Measurements from ENCODE around the gene RUSC1.
"Not testable (repeated sequence)": the region's sequence is repeated elsewhere in the genome, so short reads cannot be mapped to it uniquely, and the experiment has no call there.

Gene RUSC1

GRCh38 chr1:155320661-155321617 lies at the start of gene RUSC1:
TSS of gene RUSC1 (plus strand) at chr1:155320894. CDS start at chr1:155321774, 880 bp downstream.
- DNase-seq (ENCODE audit: low spot score): peak; percentile 65

- no peak for DNase-seq (ENCODE audit: low spot score)
These were observed 48.0 kb upstream of the RUSC1 start for GRCh38 chr1:155272466-155273342.

GRCh38 chr1:155273343-155274245 lies 47.1 kb upstream of the RUSC1 start, which contains the start of gene CLK2:
TSS of gene CLK2 (minus strand) at chr1:155273504. CDS start at chr1:155270977, 2,527 bp downstream.
- peak; percentile 94 for DNase-seq (ENCODE audit: low spot score)

- DNase-seq (ENCODE audit: low spot score): peak; percentile 95
These were observed 43.4 kb upstream of the RUSC1 start, which contains the start of gene HCN3 for GRCh38 chr1:155277070-155277901. TSS of gene HCN3 (plus strand) at chr1:155277463. CDS start at chr1:155277591, 128 bp downstream.

GRCh38 chr1:155277902-155278688 lies 42.6 kb upstream of the RUSC1 start:
- peak; percentile 57 for DNase-seq (ENCODE audit: low spot score)

- no peak for DNase-seq (ENCODE audit: low spot score)
These were observed 42.0 kb upstream of the RUSC1 start for GRCh38 chr1:155278689-155279160.

GRCh38 chr1:155279268-155279667 lies 41.4 kb upstream of the RUSC1 start:
- no peak for DNase-seq (ENCODE audit: low spot score)

GRCh38 chr1:155282488-155283091 lies 38.1 kb upstream of the RUSC1 start:
- no peak for DNase-seq (ENCODE audit: low spot score)

GRCh38 chr1:155284476-155284875 lies 36.2 kb upstream of the RUSC1 start:
- DNase-seq (ENCODE audit: low spot score): no peak

- no peak for DNase-seq (ENCODE audit: low spot score)
These were observed 35.6 kb upstream of the RUSC1 start for GRCh38 chr1:155285063-155285462.

GRCh38 chr1:155285631-155286044 lies 35.1 kb upstream of the RUSC1 start:
- DNase-seq (ENCODE audit: low spot score): no peak

- no peak for DNase-seq (ENCODE audit: low spot score)
These were observed 34.1 kb upstream of the RUSC1 start for GRCh38 chr1:155286544-155286943.

- DNase-seq (ENCODE audit: low spot score): no peak
These were observed 32.6 kb upstream of the RUSC1 start for GRCh38 chr1:155287987-155288543.

- not testable (repeated sequence) for DNase-seq (ENCODE audit: low spot score)
These were observed 29.7 kb upstream of the RUSC1 start for GRCh38 chr1:155291006-155291405.

- no peak for DNase-seq (ENCODE audit: low spot score)
These were observed 27.5 kb upstream of the RUSC1 start for GRCh38 chr1:155293086-155293749.

GRCh38 chr1:155294520-155295182 lies 26.0 kb upstream of the RUSC1 start:
- no peak for DNase-seq (ENCODE audit: low spot score)

GRCh38 chr1:155295183-155295941 lies 25.3 kb upstream of the RUSC1 start:
- DNase-seq (ENCODE audit: low spot score): no peak

Data from CD4-positive, alpha-beta T cell treated with Interleukin-6 at 100 ng/mL for 8 hours (primary cell).